HEK293 (cell line): ENCODE results near the gene EIPR1.

Experiments used
- CTCF ChIA-PET: fragments of 350-600 bp; formaldehyde crosslinking; extraction: SDS; loops from one replicate; lab custom pipeline; 2021; ENCODE audit warnings: antibody characterized with exemption; lab: Yijun Ruan, JAX
- POLR2A ChIA-PET: fragments of 300-600 bp; formaldehyde crosslinking; extraction: SDS; loops from one replicate; lab custom pipeline; 2020; ENCODE audit warnings: antibody characterized with exemption, inconsistent platforms; lab: Yijun Ruan, JAX
- H3K27ac ChIP-seq: fragments of 200-500 bp; sonication (Bioruptor generic); 2 replicates; pipeline ENCODE4 v1.5.1; 2014; ENCODE audit warnings: low read depth, low read length, control low read depth, inconsistent platforms; ENCODE audit errors: extremely low read depth
- H3K36me3 ChIP-seq, 2 experiments: fragments of 200-500 bp in 1 of 2; sonication (Bioruptor generic) in 1 of 2; 1 replicate in 1 of 2; 2 replicates in 1 of 2; pipeline ENCODE4 v1.5.1; 2014 to 2017; ENCODE audit warnings: inconsistent platforms in 2 of 2, low read length in 2 of 2; ENCODE audit not compliant: control insufficient read depth in 2 of 2, insufficient read depth in 1 of 2
- H3K4me1 ChIP-seq: fragments of 200-500 bp; sonication (Bioruptor generic); 2 replicates; pipeline ENCODE4 v1.5.1; 2014; ENCODE audit warnings: mild to moderate bottlenecking, low read length, inconsistent platforms; ENCODE audit not compliant: control insufficient read depth, insufficient read depth
- H3K4me3 ChIP-seq: 2 replicates; pipeline ENCODE4 v1.5.1; 2011; ENCODE audit warnings: low read depth, mild to moderate bottlenecking, control low read depth, low read length, moderate library complexity
- H3K9me3 ChIP-seq: fragments of 200-500 bp; sonication (Bioruptor generic); 2 replicates; pipeline ENCODE4 v1.5.1; 2014; ENCODE audit warnings: low read depth, low read length, inconsistent platforms; ENCODE audit not compliant: control insufficient read depth, insufficient read depth
- ATF2 ChIP-seq: fragments of 450-650 bp; formaldehyde crosslinking; IDR thresholded peaks from 2 replicates; pipeline ENCODE4 v1.5.1; 2016; ENCODE audit warnings: missing biosample characterization, missing genetic modification characterization, low read depth
- BCL6B ChIP-seq: fragments of 450-650 bp; formaldehyde crosslinking; IDR thresholded peaks from 2 replicates; pipeline ENCODE4 v1.5.1; 2017; ENCODE audit warnings: missing biosample characterization, missing genetic modification characterization
- KLF1 ChIP-seq: fragments of 450-650 bp; formaldehyde crosslinking; IDR thresholded peaks from 2 replicates; pipeline ENCODE4 v1.5.1; 2016; ENCODE audit warnings: missing biosample characterization, missing genetic modification characterization
- SCRT2 ChIP-seq: fragments of 450-650 bp; formaldehyde crosslinking; IDR thresholded peaks from 2 replicates; pipeline ENCODE4 v1.5.1; 2016; ENCODE audit warnings: missing biosample characterization, missing genetic modification characterization
- ZBTB11 ChIP-seq: fragments of 450-650 bp; formaldehyde crosslinking; conservative IDR thresholded peaks from 2 replicates; pipeline ENCODE4 v1.5.1; 2016; ENCODE audit warnings: low read depth, missing biosample characterization, missing genetic modification characterization
- ZNF114 ChIP-seq: fragments of 450-650 bp; formaldehyde crosslinking; IDR thresholded peaks from 2 replicates; pipeline ENCODE4 v1.5.0; 2017; ENCODE audit warnings: missing biosample characterization, missing genetic modification characterization
- ZNF132 ChIP-seq: fragments of 450-650 bp; formaldehyde crosslinking; IDR thresholded peaks from 2 replicates; pipeline ENCODE4 v1.5.1; 2017; ENCODE audit warnings: missing biosample characterization, missing genetic modification characterization, borderline replicate concordance
- ZNF19 ChIP-seq: fragments of 450-650 bp; formaldehyde crosslinking; IDR thresholded peaks from 2 replicates; pipeline ENCODE4; 2016; ENCODE audit warnings: missing biosample characterization, missing genetic modification characterization, low read depth
- ZNF274 ChIP-seq, 2 experiments: fragments of 200-500 bp in 1 of 2; fragments of 450-650 bp in 1 of 2; sonication (Bioruptor generic) in 1 of 2; formaldehyde crosslinking in 1 of 2; IDR thresholded peaks; 2 replicates each; pipeline versions ENCODE4 v1.5.1 to v1.6.1; 2014 to 2016; ENCODE audit warnings: borderline replicate concordance in 1 of 2, inconsistent platforms in 1 of 2, low read length in 1 of 2, missing biosample characterization in 1 of 2, missing genetic modification characterization in 1 of 2
- ZNF280C ChIP-seq: fragments of 450-650 bp; formaldehyde crosslinking; IDR thresholded peaks from 2 replicates; pipeline ENCODE4 v1.5.1; 2016; ENCODE audit warnings: missing biosample characterization, missing genetic modification characterization
- ZNF37A ChIP-seq: fragments of 450-650 bp; IDR thresholded peaks from 2 replicates; pipeline ENCODE4 v1.5.1; 2018; ENCODE audit warnings: missing biosample characterization, missing genetic modification characterization
- ZNF391 ChIP-seq: fragments of 450-650 bp; formaldehyde crosslinking; IDR thresholded peaks from 2 replicates; pipeline ENCODE4 v1.5.1; 2016; ENCODE audit warnings: low read depth, missing biosample characterization, missing genetic modification characterization, borderline replicate concordance
- ZNF394 ChIP-seq: fragments of 450-650 bp; formaldehyde crosslinking; IDR thresholded peaks from 2 replicates; pipeline ENCODE4 v1.5.1; 2016; ENCODE audit warnings: missing biosample characterization, missing genetic modification characterization, mild to moderate bottlenecking, moderate library complexity, borderline replicate concordance
- ZNF48 ChIP-seq: fragments of 450-650 bp; formaldehyde crosslinking; IDR thresholded peaks from 2 replicates; pipeline ENCODE4 v1.5.1; 2016; ENCODE audit warnings: missing biosample characterization, missing genetic modification characterization
- ZNF571 ChIP-seq: fragments of 450-650 bp; formaldehyde crosslinking; IDR thresholded peaks from 2 replicates; pipeline ENCODE4 v1.5.0; 2017; ENCODE audit warnings: missing biosample characterization, missing genetic modification characterization
- ZNF596 ChIP-seq: fragments of 450-650 bp; IDR thresholded peaks from 2 replicates; pipeline ENCODE4 v1.5.0; 2018; ENCODE audit warnings: missing biosample characterization, mild to moderate bottlenecking, missing genetic modification characterization, moderate library complexity
- ZNF629 ChIP-seq: fragments of 450-650 bp; formaldehyde crosslinking; IDR thresholded peaks from 2 replicates; pipeline ENCODE4 v1.5.1; 2017; ENCODE audit warnings: missing biosample characterization, missing genetic modification characterization
- ZNF701 ChIP-seq: fragments of 450-650 bp; formaldehyde crosslinking; IDR thresholded peaks from 2 replicates; pipeline ENCODE4 v1.5.1; 2016; ENCODE audit warnings: missing biosample characterization, missing genetic modification characterization
- ZNF704 ChIP-seq: fragments of 450-650 bp; formaldehyde crosslinking; IDR thresholded peaks from 2 replicates; pipeline ENCODE4 v1.5.1; 2016; ENCODE audit warnings: missing biosample characterization, missing genetic modification characterization
- ZNF791 ChIP-seq: fragments of 450-650 bp; formaldehyde crosslinking; IDR thresholded peaks from 2 replicates; pipeline ENCODE4 v1.5.1; 2016; ENCODE audit warnings: missing biosample characterization, missing genetic modification characterization
- ZSCAN4 ChIP-seq: fragments of 450-650 bp; formaldehyde crosslinking; IDR thresholded peaks from 2 replicates; pipeline ENCODE4 v1.5.1; 2017; ENCODE audit warnings: missing biosample characterization, missing genetic modification characterization
- ZSCAN5A ChIP-seq: fragments of 450-650 bp; formaldehyde crosslinking; IDR thresholded peaks from 2 replicates; pipeline ENCODE4 v1.5.1; 2016; ENCODE audit warnings: missing biosample characterization, missing genetic modification characterization

The EIPR1 gene

GRCh38 chr2:3185256-3185655 is 192.4 kb downstream of the EIPR1 start:
- Histone ChIP-seq H3K4me1 (no peaks in the 10 kb centered on the region), H3K36me3 (peaks cover 0 to 9% of the 10 kb centered on the region in 2 experiments; a peak in 1 of 3 replicates), H3K27ac (no peak overlapping the region)
- TF ChIP-seq ZNF791 (tag by site-specific recombination): no peak
- no peak for TF ChIP-seq BCL6B (tag by site-specific recombination)
- no peak for TF ChIP-seq ZNF629 (tag by site-specific recombination)
- TF ChIP-seq ZNF391 (tag by site-specific recombination): no peak
- no peak for TF ChIP-seq KLF1 (tag by site-specific recombination)
- no peak for TF ChIP-seq ZNF596 (tag by site-specific recombination)
- TF ChIP-seq ZNF114 (tag by site-specific recombination): no peak
- TF ChIP-seq ATF2: no peak
- TF ChIP-seq ZSCAN5A (tag by site-specific recombination): no peak
- no peak for TF ChIP-seq ZNF704 (tag by site-specific recombination)
- TF ChIP-seq ZNF394 (tag by site-specific recombination): no peak
- TF ChIP-seq ZNF701 (tag by site-specific recombination): no peak
- no peak for TF ChIP-seq ZNF19 (tag by site-specific recombination)
- TF ChIP-seq, all 188 proteins: peak for 0
- ChIA-PET CTCF (no interaction called here), POLR2A (no interaction called here)
- Histone ChIP-seq H3K4me3 (no peak overlapping the region), H3K9me3 (no peaks in the 10 kb centered on the region)

GRCh38 chr2:3184167-3184566 is 193.5 kb downstream of the EIPR1 start:
- ChIA-PET POLR2A (no interaction called here), CTCF (no interaction called here)
- TF ChIP-seq ZNF132 (tag by site-specific recombination): no peak
- TF ChIP-seq ZNF48: no peak
- no peak for TF ChIP-seq ZSCAN4 (tag by site-specific recombination)
- no peak for TF ChIP-seq ZNF280C
- no peak for TF ChIP-seq ZNF274 (IDR thresholded peaks at IDR 0.05; ENCODE audit: low read length)
- TF ChIP-seq ZNF274 (tag by site-specific recombination; IDR thresholded peaks at IDR 0.05; ENCODE audit: borderline replicate concordance): no peak
- TF ChIP-seq ZNF37A: no peak
- TF ChIP-seq SCRT2 (tag by site-specific recombination): no peak
- TF ChIP-seq ZNF571 (tag by site-specific recombination): no peak
- TF ChIP-seq ZBTB11: no peak
- no peak overlapping the region for H3K27ac ChIP-seq
- H3K9me3 ChIP-seq: no peaks in the 10 kb centered on the region
- H3K4me1 ChIP-seq: no peaks in the 10 kb centered on the region
- H3K36me3 ChIP-seq: peaks cover 0 to 7% of the 10 kb centered on the region in 2 experiments; a peak in 1 of 3 replicates
- H3K4me3 ChIP-seq: no peak overlapping the region
